SK-N-SH treated with all-trans-retinoic acid at 6 μM for 48 hours (cell line): ENCODE measurements around the gene ADCY5.

Source experiments
- ATAC-seq: fragments of 200-7000 bp; cut with Tn5 transposase; 3 replicates; pipeline ENCODE4 v1.9.1; 2020; ENCODE audit warnings: mild to moderate bottlenecking, moderate library complexity
- ARNTL ChIP-seq: fragments of 450-650 bp; formaldehyde crosslinking; IDR thresholded peaks from 2 replicates; pipeline ENCODE4 v1.5.0; 2020; ENCODE audit warnings: low read depth, mild to moderate bottlenecking, moderate library complexity, borderline replicate concordance
- BACH2 ChIP-seq: fragments of 250-450 bp; sonication (Bioruptor Pico); IDR thresholded peaks from 2 replicates; pipeline ENCODE4 v1.9.0; 2021; ENCODE audit warnings: mild to moderate bottlenecking, borderline replicate concordance
- CREB5 ChIP-seq: fragments of 250-450 bp; sonication (Bioruptor Pico); IDR thresholded peaks from 2 replicates; pipeline ENCODE4 v1.5.1; 2020; ENCODE audit warnings: low read depth, mild to moderate bottlenecking, moderate library complexity
- CSDC2 ChIP-seq: fragments of 250-450 bp; sonication (Bioruptor Pico); IDR thresholded peaks from 2 replicates; pipeline ENCODE4 v1.5.0; 2020; ENCODE audit warnings: mild to moderate bottlenecking, moderate library complexity
- CSRNP3 ChIP-seq: fragments of 250-450 bp; sonication (Bioruptor Pico); IDR thresholded peaks from 2 replicates; pipeline ENCODE4 v1.5.1; 2021; ENCODE audit warnings: mild to moderate bottlenecking, moderate library complexity
- ESRRG ChIP-seq: fragments of 250-450 bp; sonication (Bioruptor Pico); IDR thresholded peaks from 2 replicates; pipeline ENCODE4 v1.6.1; 2021; ENCODE audit warnings: mild to moderate bottlenecking
- GLIS3 ChIP-seq: fragments of 250-450 bp; sonication (Bioruptor Pico); IDR thresholded peaks from 2 replicates; pipeline ENCODE4 v1.5.0; 2020; ENCODE audit warnings: mild to moderate bottlenecking, moderate library complexity
- ISL1 ChIP-seq: fragments of 250-450 bp; sonication (Bioruptor Pico); IDR thresholded peaks from 2 replicates; pipeline ENCODE4 v2.1.2; 2022; ENCODE audit warnings: mild to moderate bottlenecking, moderate library complexity
- PATZ1 ChIP-seq: fragments of 250-450 bp; sonication (Bioruptor Pico); IDR thresholded peaks from 2 replicates; pipeline ENCODE4 v1.8.0; 2020; ENCODE audit warnings: mild to moderate bottlenecking, moderate library complexity, borderline replicate concordance
- POU6F1 ChIP-seq: fragments of 250-450 bp; sonication (Bioruptor Pico); IDR thresholded peaks from 2 replicates; pipeline ENCODE4 v1.8.0; 2021; ENCODE audit warnings: low read depth, mild to moderate bottlenecking, moderate library complexity, borderline replicate concordance
- PPARA ChIP-seq: fragments of 250-450 bp; sonication (Bioruptor Pico); IDR thresholded peaks from 2 replicates; pipeline ENCODE4 v1.5.0; 2020; ENCODE audit warnings: mild to moderate bottlenecking, borderline replicate concordance
- RARB ChIP-seq: fragments of 250-450 bp; sonication (Bioruptor Pico); IDR thresholded peaks from 2 replicates; pipeline ENCODE4 v1.8.0; 2021; ENCODE audit warnings: mild to moderate bottlenecking, moderate library complexity
- SNAI2 ChIP-seq: fragments of 250-450 bp; sonication (Bioruptor Pico); IDR thresholded peaks from 2 replicates; pipeline ENCODE4 v1.5.0; 2020; ENCODE audit warnings: mild to moderate bottlenecking, moderate library complexity
- TCF4 ChIP-seq: fragments of 250-450 bp; sonication (Bioruptor Pico); IDR thresholded peaks from 2 replicates; pipeline ENCODE4 v1.8.0; 2021; ENCODE audit warnings: mild to moderate bottlenecking, moderate library complexity, borderline replicate concordance
- TOX ChIP-seq: fragments of 250-450 bp; sonication (Bioruptor Pico); IDR thresholded peaks from 2 replicates; pipeline ENCODE4 v1.8.0; 2021; ENCODE audit warnings: mild to moderate bottlenecking, moderate library complexity, borderline replicate concordance
- ZC3H10 ChIP-seq: fragments of 250-450 bp; sonication (Bioruptor Pico); IDR thresholded peaks from 2 replicates; pipeline ENCODE4 v1.5.1; 2021; ENCODE audit warnings: mild to moderate bottlenecking, moderate library complexity
- ZFP3 ChIP-seq: fragments of 250-450 bp; sonication (Bioruptor Pico); IDR thresholded peaks from 2 replicates; pipeline ENCODE4 v1.5.0; 2020; ENCODE audit warnings: mild to moderate bottlenecking, moderate library complexity
- ZFP30 ChIP-seq: fragments of 450-650 bp; formaldehyde crosslinking; IDR thresholded peaks from 2 replicates; pipeline ENCODE4 v1.5.0; 2022; ENCODE audit warnings: mild to moderate bottlenecking, moderate library complexity
- ZNF70 ChIP-seq: fragments of 450-650 bp; formaldehyde crosslinking; IDR thresholded peaks from 2 replicates; pipeline ENCODE4 v1.5.0; 2020; ENCODE audit warnings: mild to moderate bottlenecking, moderate library complexity
- ZNF8 ChIP-seq: fragments of 450-650 bp; formaldehyde crosslinking; IDR thresholded peaks from 2 replicates; pipeline ENCODE4 v1.5.0; 2020; ENCODE audit warnings: mild to moderate bottlenecking, moderate library complexity

The ADCY5 gene

GRCh38 chr3:123258359-123258758, 190.5 kb downstream of the ADCY5 start:
- ATAC-seq = peak; percentile 42; the same call in 1 of the 3 replicates

GRCh38 chr3:123256256-123256655, 192.6 kb downstream of the ADCY5 start:
- ATAC-seq = no peak
- no peak for TF ChIP-seq RARB (CRISPR knock-in tag)
- no peak for TF ChIP-seq GLIS3 (CRISPR knock-in tag)
- no peak for TF ChIP-seq CREB5 (CRISPR knock-in tag)
- no peak for TF ChIP-seq ESRRG (CRISPR knock-in tag)
- TF ChIP-seq ZNF8 (CRISPR knock-in tag) = no peak
- TF ChIP-seq ZFP3 (CRISPR knock-in tag) = no peak
- TF ChIP-seq ZC3H10 (CRISPR knock-in tag) = no peak
- TF ChIP-seq PATZ1 (CRISPR knock-in tag) = no peak
- no peak for TF ChIP-seq SNAI2 (CRISPR knock-in tag)
- no peak for TF ChIP-seq TOX
- no peak for TF ChIP-seq BACH2
- TF ChIP-seq ARNTL (CRISPR knock-in tag) = no peak
- TF ChIP-seq ZNF70 (CRISPR knock-in tag) = no peak
- TF ChIP-seq CSDC2 (CRISPR knock-in tag) = no peak
- no peak for TF ChIP-seq CSRNP3 (CRISPR knock-in tag)
- TF ChIP-seq ISL1 (CRISPR knock-in tag) = no peak
- no peak for TF ChIP-seq ZFP30 (CRISPR knock-in tag)
- TF ChIP-seq POU6F1 (CRISPR knock-in tag) = no peak

More at GRCh38 chr3:123258359-123258758, 190.5 kb downstream of the ADCY5 start:
- TF ChIP-seq TCF4 (CRISPR knock-in tag) = no peak
- no peak for TF ChIP-seq GLIS3 (CRISPR knock-in tag)
- TF ChIP-seq BACH2 = no peak
- TF ChIP-seq ISL1 (CRISPR knock-in tag) = no peak
- no peak for TF ChIP-seq ZC3H10 (CRISPR knock-in tag)
- TF ChIP-seq ZFP3 (CRISPR knock-in tag) = no peak
- TF ChIP-seq PATZ1 (CRISPR knock-in tag) = no peak
- no peak for TF ChIP-seq SNAI2 (CRISPR knock-in tag)
- no peak for TF ChIP-seq ARNTL (CRISPR knock-in tag)

- no peak for ATAC-seq
- TF ChIP-seq RARB (CRISPR knock-in tag) (no peak), ZNF70 (CRISPR knock-in tag) (no peak), PPARA (CRISPR knock-in tag) (no peak), BACH2 (no peak), PATZ1 (CRISPR knock-in tag) (no peak), ISL1 (CRISPR knock-in tag) (no peak), CREB5 (CRISPR knock-in tag) (no peak), ARNTL (CRISPR knock-in tag) (no peak), ESRRG (CRISPR knock-in tag) (no peak), ZFP30 (CRISPR knock-in tag) (no peak), CSRNP3 (CRISPR knock-in tag) (no peak)
These were observed 202.0 kb downstream of the ADCY5 start for GRCh38 chr3:123246866-123247265.
